Neural cell (in vitro differentiated cells): ENCODE results near the gene PDE8B. TPM values are rescaled to one million over a fixed set of nuclear protein-coding genes. Genes with fewer than 3 reads are reported as not detected.

Experiments used
- H2AFZ ChIP-seq: fragments of 200-600, 300-800 bp; sonication (generic), shearing (Covaris generic); 2 replicates; pipeline ENCODE4 v1.6.0; 2014; ENCODE audit warnings: low read depth, mild to moderate bottlenecking, antibody characterized with exemption, low read length, moderate library complexity
- H3F3A ChIP-seq: fragments of 200-600 bp; shearing (Covaris generic); 2 replicates; pipeline ENCODE4 v1.6.1; 2016; ENCODE audit warnings: mild to moderate bottlenecking, moderate library complexity, mixed read lengths, antibody characterized with exemption, low read length; ENCODE audit not compliant: insufficient read depth, poor library complexity, severe bottlenecking
- H3K27ac ChIP-seq: fragments of 200-600, 300-800 bp; sonication (generic), shearing (Covaris generic); 2 replicates; pipeline ENCODE4 v1.5.1; 2014; ENCODE audit warnings: mild to moderate bottlenecking, low read length, moderate library complexity
- H3K27me3 ChIP-seq: fragments of 300-800, 200-600 bp; sonication (generic), shearing (Covaris generic); 2 replicates; pipeline ENCODE4 v1.6.0; 2014; ENCODE audit warnings: mild to moderate bottlenecking, low read depth, low read length, moderate library complexity; ENCODE audit not compliant: insufficient read depth
- H3K36me3 ChIP-seq: fragments of 300-800, 200-600 bp; sonication (generic), shearing (Covaris generic); 2 replicates; pipeline ENCODE4 v1.5.1; 2014; ENCODE audit warnings: mild to moderate bottlenecking, antibody characterized with exemption, low read length, moderate library complexity; ENCODE audit not compliant: insufficient read depth
- H3K4me2 ChIP-seq: fragments of 300-800, 200-600 bp; sonication (generic), shearing (Covaris generic); 2 replicates; pipeline ENCODE4 v1.6.0; 2014; ENCODE audit warnings: mild to moderate bottlenecking, low read length
- H3K4me3 ChIP-seq: fragments of 300-800, 200-600 bp; sonication (generic), shearing (Covaris generic); 2 replicates; pipeline ENCODE4 v1.5.1; 2014; ENCODE audit warnings: mild to moderate bottlenecking, low read length, moderate library complexity
- H3K79me2 ChIP-seq: fragments of 200-600 bp; shearing (Covaris generic); replicated peaks from 2 replicates; pipeline ENCODE4 v1.6.0; 2014; ENCODE audit warnings: mild to moderate bottlenecking, low read length, moderate library complexity; ENCODE audit not compliant: insufficient read depth
- H3K9ac ChIP-seq: fragments of 300-800, 200-600 bp; sonication (generic), shearing (Covaris generic); 2 replicates; pipeline ENCODE4 v1.6.1; 2016; ENCODE audit warnings: mild to moderate bottlenecking, low read length, mixed read lengths
- H3K9me2 ChIP-seq: fragments of 200-600 bp; shearing (Covaris generic); 2 replicates; pipeline ENCODE4 v1.6.1; 2016; ENCODE audit warnings: mild to moderate bottlenecking, low read length, mixed read lengths; ENCODE audit not compliant: insufficient read depth
- H3K9me3 ChIP-seq: fragments of 200-600, 300-800 bp; sonication (generic), shearing (Covaris generic); 2 replicates; pipeline ENCODE4 v1.6.1; 2016; ENCODE audit warnings: mild to moderate bottlenecking, mixed run types, low read length, moderate library complexity, mixed read lengths
- H4K20me1 ChIP-seq: fragments of 200-600 bp; shearing (Covaris generic); 2 replicates; pipeline ENCODE4 v1.6.1; 2016; ENCODE audit warnings: mild to moderate bottlenecking, mixed run types; ENCODE audit not compliant: insufficient read depth
- CTCF ChIP-seq: fragments of 450-650 bp; IDR thresholded peaks from 2 replicates; pipeline ENCODE4 v1.5.1; 2014; ENCODE audit warnings: antibody characterized with exemption, mild to moderate bottlenecking, moderate library complexity; ENCODE audit not compliant: poor library complexity, severe bottlenecking
- EP300 ChIP-seq: fragments of 450-650 bp; conservative IDR thresholded peaks from 2 replicates; pipeline ENCODE4 v1.6.1; 2014; ENCODE audit warnings: antibody characterized with exemption, mild to moderate bottlenecking, moderate library complexity; ENCODE audit not compliant: poor library complexity, severe bottlenecking
- EZH2 ChIP-seq: fragments of 200-600, 300-800 bp; shearing (Covaris generic), sonication (generic); IDR thresholded peaks from 2 replicates; pipeline ENCODE4 v1.6.1; 2014; ENCODE audit warnings: antibody characterized with exemption, low read length, borderline replicate concordance, mild to moderate bottlenecking; ENCODE audit not compliant: insufficient read depth, poor library complexity, severe bottlenecking
- MXI1 ChIP-seq: fragments of 450-650 bp; conservative IDR thresholded peaks from 2 replicates; pipeline ENCODE4 v1.6.1; 2014; ENCODE audit warnings: antibody characterized with exemption, mild to moderate bottlenecking; ENCODE audit not compliant: poor library complexity, severe bottlenecking
- POLR2AphosphoS5 ChIP-seq: IDR thresholded peaks from 2 replicates; pipeline ENCODE4 v1.6.1; 2012
- RAD21 ChIP-seq: fragments of 450-650 bp; conservative IDR thresholded peaks from 2 replicates; pipeline ENCODE4 v1.6.1; 2014; ENCODE audit warnings: antibody characterized with exemption, mild to moderate bottlenecking, moderate library complexity
- REST ChIP-seq: IDR thresholded peaks from 2 replicates; pipeline ENCODE4 v1.6.1; 2012; ENCODE audit warnings: borderline replicate concordance
- SMC3 ChIP-seq: fragments of 450-650 bp; conservative IDR thresholded peaks from 2 replicates; pipeline ENCODE4 v1.6.1; 2014; ENCODE audit warnings: antibody characterized with exemption, mild to moderate bottlenecking, moderate library complexity; ENCODE audit not compliant: poor library complexity
- TAF1 ChIP-seq: IDR thresholded peaks from 2 replicates; pipeline ENCODE4 v1.6.1; 2012; ENCODE audit warnings: low read depth
- polyA plus RNA-seq: library from polyadenylated mRNA; depleted of rRNA; stranded (reverse); fragments of >200 nt; gene quantifications from 2 replicates; pipeline ENCODE4 v1.2.3, GENCODE V29; 2014

The PDE8B gene
- polyA plus RNA-seq, 1 donor from 2014 or later: 0.22 TPM

GRCh38 chr5:77374686-77375085, 164.2 kb downstream of the PDE8B start:
- Histone ChIP-seq H3K36me3 (no peaks in the 10 kb centered on the region), H3K9ac (no peak overlapping the region), H3K9me2 (no peaks in the 10 kb centered on the region), H4K20me1 (no peaks in the 10 kb centered on the region), H3K9me3 (no peaks in the 10 kb centered on the region), H3K27ac (no peak overlapping the region), H2AFZ (no peak overlapping the region), H3K4me3 (no peak overlapping the region), H3K79me2 (no peaks in the 10 kb centered on the region), H3F3A (no peaks in the 10 kb centered on the region), H3K27me3 (no peaks in the 10 kb centered on the region), H3K4me2 (no peak overlapping the region)
- TF ChIP-seq MXI1: no peak
- no peak for TF ChIP-seq EP300
- TF ChIP-seq TAF1: no peak
- no peak for TF ChIP-seq RAD21
- no peak for TF ChIP-seq SMC3
- no peak for TF ChIP-seq REST
- TF ChIP-seq POLR2AphosphoS5: no peak
- no peak for TF ChIP-seq CTCF
- no peak for TF ChIP-seq EZH2

DNA sequence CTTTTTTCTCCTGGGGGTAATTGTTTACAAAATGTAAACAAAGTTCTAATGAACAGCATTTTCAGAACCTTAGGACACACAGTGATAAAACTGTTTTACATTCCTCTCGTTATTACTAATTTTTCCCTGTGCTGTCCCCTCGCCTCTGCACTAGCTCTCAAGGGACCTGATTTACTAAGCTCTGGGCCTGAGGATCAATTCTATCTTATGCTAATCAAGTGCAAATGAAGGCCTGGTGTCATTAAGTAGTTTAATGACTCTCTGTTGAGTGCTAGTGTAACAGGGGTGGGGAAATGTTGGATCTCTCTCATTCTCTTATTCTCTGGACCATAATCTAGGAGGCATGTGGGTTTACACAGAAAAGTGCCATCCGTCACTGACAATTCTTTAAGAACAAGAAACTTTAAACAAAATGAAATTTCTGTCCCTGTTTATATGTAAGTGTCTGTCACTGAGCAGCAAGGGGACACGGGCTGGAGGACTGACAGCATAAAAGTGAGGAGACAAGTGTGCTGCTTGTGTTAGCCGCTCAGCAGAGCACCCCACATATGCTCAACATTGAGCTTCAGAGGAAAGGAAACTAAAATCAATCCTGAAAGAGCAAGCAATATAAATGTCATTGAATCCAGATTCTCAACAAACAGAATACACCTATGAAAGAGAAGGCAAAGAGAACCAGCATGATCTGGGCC, 166.3 kb downstream of the PDE8B start:
- Histone ChIP-seq H3K9ac (no peak overlapping the region), H3K79me2 (no peaks in the 10 kb centered on the region), H3F3A (no peaks in the 10 kb centered on the region), H3K27me3 (no peaks in the 10 kb centered on the region), H3K4me3 (no peak overlapping the region), H3K9me2 (no peaks in the 10 kb centered on the region), H3K4me2 (no peak overlapping the region), H3K9me3 (no peaks in the 10 kb centered on the region), H2AFZ (no peak overlapping the region), H3K36me3 (no peaks in the 10 kb centered on the region), H3K27ac (no peak overlapping the region), H4K20me1 (no peaks in the 10 kb centered on the region)
- TF ChIP-seq MXI1 (no peak), EP300 (no peak), RAD21 (no peak), POLR2AphosphoS5 (no peak), TAF1 (no peak), EZH2 (no peak), SMC3 (no peak), CTCF (no peak), REST (no peak)
